Stomach smooth muscle (tissue), 2 donors: ENCODE measurements around the gene TRERF1.

Experiments
- H3K27ac ChIP-seq: one replicate; pipeline ENCODE4 v1.7.0; 2013; ENCODE audit warnings: mild to moderate bottlenecking, low read length, inconsistent platforms
- H3K27me3 ChIP-seq, 2 donors: one replicate each; pipeline ENCODE4 v1.7.0; 2013; ENCODE audit warnings: low read length in 2 of 2; ENCODE audit not compliant: insufficient read depth in 2 of 2, control insufficient read depth in 1 of 2
- H3K36me3 ChIP-seq, 2 donors: one replicate each; pipeline ENCODE4 v1.7.0; 2013; ENCODE audit warnings: low read length in 2 of 2; ENCODE audit not compliant: control insufficient read depth in 2 of 2, insufficient read depth in 2 of 2
- H3K4me1 ChIP-seq: one replicate; pipeline ENCODE4 v1.7.0; 2013; ENCODE audit warnings: low read length; ENCODE audit not compliant: control insufficient read depth, insufficient read depth
- H3K4me3 ChIP-seq, 2 donors: one replicate each; pipeline ENCODE4 v1.7.0; 2013; ENCODE audit warnings: low read length in 2 of 2
- H3K9ac ChIP-seq, 2 donors: one replicate each; pipeline ENCODE4 v1.7.0; 2013; ENCODE audit warnings: low read length in 2 of 2, mild to moderate bottlenecking in 1 of 2
- H3K9me3 ChIP-seq, 2 donors: one replicate each; pipeline ENCODE4 v1.7.0; 2013; ENCODE audit warnings: low read length in 2 of 2; ENCODE audit not compliant: control insufficient read depth in 2 of 2
- donor health status: healthy.
- donor health status: Pancreatic carcinoma.

TRERF1 gene

DNA sequence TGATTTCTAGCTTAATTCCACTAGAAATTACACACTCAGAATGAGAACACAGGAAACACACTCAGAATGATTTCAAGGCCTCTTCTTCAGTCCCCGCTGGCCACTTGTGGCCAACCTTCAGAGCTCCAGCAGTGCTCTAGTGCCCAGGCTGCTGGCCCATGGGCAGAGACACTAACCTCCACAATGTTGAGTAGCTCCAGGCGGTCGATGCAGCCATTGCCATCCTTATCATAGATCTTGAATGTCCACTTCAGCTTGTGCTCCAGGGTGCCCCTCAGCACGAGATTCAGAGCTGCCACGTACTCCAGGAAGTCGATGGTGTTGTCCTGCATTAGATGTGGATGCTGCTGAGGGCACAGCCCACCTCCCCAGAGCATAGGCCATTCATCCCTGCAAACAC, 263.3 kb downstream of the TRERF1 start:
- Histone ChIP-seq H3K36me3 (no peaks in the 10 kb centered on the region), H3K27me3 (peaks cover 0 to 2% of the 10 kb centered on the region in 2 donors), H3K27ac (no peak overlapping the region), H3K9ac (no peak overlapping the region), H3K9me3 (no peaks in the 10 kb centered on the region), H3K4me1 (peaks cover 2% of the 10 kb centered on the region), H3K4me3 (no peak overlapping the region)

DNA sequence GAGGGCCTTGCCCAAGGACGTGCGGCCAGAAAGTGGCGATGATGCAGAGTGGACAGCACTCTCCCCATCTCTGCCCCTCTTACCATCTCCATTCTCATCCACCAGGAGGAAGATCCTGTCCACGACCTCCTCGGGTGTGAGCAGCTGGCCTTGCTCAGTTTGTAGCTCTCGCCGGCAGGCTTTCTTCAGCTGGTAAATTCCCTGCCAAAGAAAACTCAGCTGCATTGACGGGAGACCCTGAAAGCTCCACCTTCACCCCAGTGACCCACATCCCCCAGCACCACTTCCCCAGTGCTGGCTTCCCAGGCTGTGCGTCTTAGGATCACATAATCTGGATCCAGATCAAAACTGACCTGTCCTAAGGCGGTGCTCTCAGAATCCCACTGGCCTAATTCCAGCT, 266.1 kb downstream of the TRERF1 start:
- H3K27ac ChIP-seq: no peak overlapping the region
- no peaks in the 10 kb centered on the region for H3K9me3 ChIP-seq
- no peak overlapping the region for H3K9ac ChIP-seq
- peaks cover 0 to 2% of the 10 kb centered on the region in 2 donors for H3K27me3 ChIP-seq
- H3K4me1 ChIP-seq: no peaks in the 10 kb centered on the region
- no peak overlapping the region for H3K4me3 ChIP-seq
- H3K36me3 ChIP-seq: no peaks in the 10 kb centered on the region

DNA sequence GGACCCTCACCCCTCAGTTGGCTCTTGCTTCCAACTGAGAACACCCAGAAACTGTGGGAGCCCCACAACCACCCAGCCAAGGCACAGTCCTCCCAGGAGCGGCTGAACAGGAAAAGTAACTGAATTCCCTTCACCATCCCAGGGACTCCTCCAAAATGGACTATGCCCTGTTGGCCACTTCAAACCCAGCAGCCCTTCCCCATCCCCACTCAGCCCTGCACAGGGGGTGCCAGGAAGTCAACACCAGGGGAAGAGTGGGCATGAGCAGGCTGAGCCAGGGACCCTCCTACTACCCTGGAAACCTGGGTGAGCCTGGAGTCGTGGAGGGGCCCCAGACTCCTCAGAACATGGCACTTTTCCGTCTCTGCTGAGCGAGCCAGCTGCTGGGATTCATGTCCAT, 267.3 kb downstream of the TRERF1 start:
- Histone ChIP-seq H3K9ac (no peak overlapping the region), H3K4me3 (no peak overlapping the region), H3K27me3 (peaks cover 0 to 2% of the 10 kb centered on the region in 2 donors), H3K4me1 (no peaks in the 10 kb centered on the region), H3K27ac (no peak overlapping the region), H3K9me3 (no peaks in the 10 kb centered on the region), H3K36me3 (no peaks in the 10 kb centered on the region)

DNA sequence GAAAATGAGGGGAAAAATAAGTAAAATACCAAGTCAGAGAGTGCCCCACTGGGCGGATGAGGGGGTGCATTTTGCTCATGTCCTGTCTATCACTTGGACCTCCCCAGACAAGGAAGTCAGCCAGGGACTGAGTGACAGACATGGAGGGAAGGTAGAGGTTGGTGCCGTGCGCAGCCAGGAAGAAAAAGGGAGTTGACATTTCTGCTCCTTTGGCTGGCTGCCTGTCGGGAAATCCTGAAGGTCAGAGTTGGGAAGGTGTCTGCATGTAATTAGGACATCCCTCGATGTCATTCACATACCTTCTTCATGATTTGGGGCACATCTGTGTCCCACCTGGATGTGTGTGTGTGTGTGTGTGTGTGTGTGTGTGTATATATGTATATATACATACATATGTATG, 269.6 kb downstream of the TRERF1 start:
- Histone ChIP-seq H3K4me1 (no peaks in the 10 kb centered on the region), H3K9ac (no peak overlapping the region), H3K36me3 (no peaks in the 10 kb centered on the region), H3K27ac (no peak overlapping the region), H3K9me3 (no peaks in the 10 kb centered on the region), H3K4me3 (no peak overlapping the region), H3K27me3 (peaks cover 9 to 18% of the 10 kb centered on the region in 2 donors)

DNA sequence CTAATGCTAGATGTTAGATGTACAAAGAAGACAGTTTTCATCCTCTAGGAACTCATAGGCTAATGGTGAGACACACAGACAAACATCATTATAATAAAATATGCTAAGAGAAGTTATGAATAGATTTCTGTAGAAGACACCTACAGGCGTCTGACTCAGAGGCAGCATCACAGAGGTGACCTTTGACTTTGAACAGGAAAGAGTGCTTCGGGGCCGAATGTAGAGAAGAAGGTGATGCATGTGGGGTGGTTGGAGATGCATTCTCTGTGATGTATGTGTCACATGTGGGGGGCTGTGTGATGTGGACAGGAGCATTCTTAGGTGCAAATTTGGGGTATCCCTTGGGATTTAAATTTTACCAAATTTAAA, 271.8 kb downstream of the TRERF1 start:
- H3K27me3 ChIP-seq: peaks cover 11 to 18% of the 10 kb centered on the region in 2 donors
- no peaks in the 10 kb centered on the region for H3K36me3 ChIP-seq
- H3K9ac ChIP-seq: no peak overlapping the region

DNA sequence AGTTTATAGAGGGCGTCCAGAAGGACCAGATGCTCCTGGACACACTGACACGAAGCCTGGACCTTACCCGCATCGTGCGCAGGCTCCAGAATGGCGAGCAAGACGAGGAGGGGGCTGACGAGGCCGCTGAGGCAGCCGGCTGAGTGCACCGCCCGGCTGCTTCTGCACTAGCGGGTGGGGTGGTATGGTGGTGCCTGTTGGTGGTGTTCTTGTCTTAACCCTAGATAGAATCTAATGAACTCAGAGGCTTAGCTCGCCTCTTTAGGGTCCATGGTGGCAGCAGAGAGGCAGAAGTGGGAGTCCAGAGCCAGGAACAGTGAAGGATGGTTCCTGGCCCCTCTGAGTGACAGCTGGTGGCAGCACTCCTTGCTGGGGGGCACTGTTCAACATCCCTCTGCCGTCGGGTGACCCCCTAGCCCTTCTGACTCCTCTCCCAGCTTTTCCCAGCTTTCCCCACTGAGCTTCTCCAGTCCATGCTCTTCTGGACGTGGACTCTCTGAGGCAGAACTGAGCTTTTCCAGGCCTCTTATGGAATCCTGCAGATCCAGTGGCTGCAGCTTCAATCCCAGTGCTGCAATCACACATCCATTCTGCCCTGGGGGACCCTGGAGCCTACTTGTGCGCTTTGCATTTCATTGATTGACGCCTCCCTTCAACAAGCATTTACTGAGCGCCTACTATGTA, 272.3 kb downstream of the TRERF1 start:
- Histone ChIP-seq H3K27me3 (peaks cover 10 to 18% of the 10 kb centered on the region in 2 donors), H3K27ac (no peak overlapping the region), H3K36me3 (no peaks in the 10 kb centered on the region), H3K4me1 (no peaks in the 10 kb centered on the region), H3K4me3 (no peak overlapping the region), H3K9ac (no peak overlapping the region), H3K9me3 (no peaks in the 10 kb centered on the region)

More for the DNA sequence above, 271.8 kb downstream of the TRERF1 start:
- Histone ChIP-seq H3K9me3 (no peaks in the 10 kb centered on the region), H3K4me3 (no peak overlapping the region), H3K27ac (no peak overlapping the region), H3K4me1 (no peaks in the 10 kb centered on the region)

DNA sequence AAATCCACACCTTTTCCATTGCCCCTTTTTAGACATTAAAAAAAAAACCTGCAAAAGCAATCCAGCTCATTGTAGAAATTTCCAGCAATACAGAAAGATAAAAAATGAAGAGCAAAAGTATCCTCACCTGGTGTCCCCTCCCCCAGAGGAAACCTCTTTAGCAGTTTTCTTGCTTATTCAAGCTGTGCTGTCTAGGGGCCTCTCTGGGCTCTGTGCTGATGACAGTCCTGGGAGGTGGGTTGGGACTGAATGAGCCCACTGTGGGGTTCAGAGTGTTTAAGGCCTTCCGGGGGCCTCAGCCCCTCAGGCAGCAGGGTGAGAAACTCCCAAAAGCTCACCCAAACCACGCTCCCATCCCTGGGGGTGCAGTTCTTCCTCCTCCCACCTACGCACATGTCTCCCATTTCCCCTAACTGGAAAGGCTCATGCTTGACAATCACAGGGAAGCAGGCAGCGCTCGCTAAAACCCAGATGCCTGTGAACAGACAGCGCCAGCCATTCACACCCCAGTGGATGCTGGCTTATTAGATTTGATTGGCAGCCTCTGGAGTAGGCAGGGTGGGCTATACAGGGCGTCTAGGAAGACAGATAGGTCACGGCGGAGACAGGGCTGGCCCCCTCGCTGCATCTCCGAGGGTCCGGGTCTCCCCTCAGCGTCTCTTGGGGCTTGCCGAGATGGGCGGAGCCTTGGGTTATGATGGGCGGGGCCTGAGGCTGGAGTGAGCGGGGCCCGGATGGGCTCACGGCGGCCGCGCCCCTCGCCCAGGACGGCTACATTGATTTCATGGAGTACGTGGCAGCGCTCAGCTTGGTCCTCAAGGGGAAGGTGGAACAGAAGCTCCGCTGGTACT, 274.0 kb downstream of the TRERF1 start:
- H3K9ac ChIP-seq: no peak overlapping the region
- peaks cover 10 to 18% of the 10 kb centered on the region in 2 donors for H3K27me3 ChIP-seq
- H3K27ac ChIP-seq: no peak overlapping the region
- H3K4me1 ChIP-seq: no peaks in the 10 kb centered on the region
- H3K4me3 ChIP-seq: no peak overlapping the region
- H3K9me3 ChIP-seq: no peaks in the 10 kb centered on the region
- H3K36me3 ChIP-seq: no peaks in the 10 kb centered on the region

DNA sequence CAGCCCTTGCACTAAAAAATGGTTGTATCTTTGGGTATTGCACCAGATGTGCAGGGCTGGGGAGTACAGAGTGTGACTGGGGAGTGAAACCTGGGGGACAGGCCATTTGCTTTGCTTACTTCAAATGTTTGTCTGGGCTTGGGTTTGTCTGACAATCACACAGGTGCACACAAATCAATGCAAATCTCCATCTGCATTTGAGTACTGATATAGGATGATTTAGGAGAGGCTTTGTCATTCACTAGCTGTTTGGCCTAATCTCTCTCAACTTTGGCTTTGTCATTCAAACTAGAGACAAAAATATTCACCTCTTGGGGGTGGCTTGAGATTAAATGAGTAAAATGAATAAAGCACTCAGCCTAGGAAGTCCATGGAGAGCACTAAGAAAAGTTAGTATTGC, 274.7 kb downstream of the TRERF1 start:
- H3K9me3 ChIP-seq: no peaks in the 10 kb centered on the region
- no peaks in the 10 kb centered on the region for H3K4me1 ChIP-seq
- peaks cover 10 to 18% of the 10 kb centered on the region in 2 donors for H3K27me3 ChIP-seq
- H3K36me3 ChIP-seq: no peaks in the 10 kb centered on the region
- no peak overlapping the region for H3K9ac ChIP-seq
- H3K4me3 ChIP-seq: no peak overlapping the region
- no peak overlapping the region for H3K27ac ChIP-seq

DNA sequence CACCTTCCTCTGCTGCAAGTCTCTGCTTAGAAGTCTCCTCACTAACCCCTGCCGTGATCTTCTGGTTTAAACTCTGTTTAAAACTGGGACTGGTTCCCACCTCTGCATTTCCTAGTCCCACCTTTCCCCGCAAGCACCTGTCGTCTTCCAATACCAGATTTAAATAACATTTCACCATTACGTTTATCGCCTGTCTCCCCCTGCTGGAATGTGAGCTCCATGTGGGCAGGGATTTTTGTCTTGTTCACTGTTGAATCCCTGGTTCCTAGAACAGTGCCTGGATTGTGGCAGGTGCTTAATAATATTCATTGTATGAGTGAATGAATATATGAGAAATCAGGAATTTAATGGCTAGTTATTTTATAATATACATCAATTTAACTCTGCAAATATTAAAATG, 275.9 kb downstream of the TRERF1 start:
- Histone ChIP-seq H3K9ac (no peak overlapping the region), H3K27ac (no peak overlapping the region), H3K36me3 (no peaks in the 10 kb centered on the region), H3K27me3 (peaks cover 10 to 18% of the 10 kb centered on the region in 2 donors), H3K4me3 (no peak overlapping the region), H3K4me1 (no peaks in the 10 kb centered on the region), H3K9me3 (no peaks in the 10 kb centered on the region)
